Mucosa of descending colon (tissue), 3 donors: ENCODE data around the gene SLC9A9. TPM values are rescaled to one million over a fixed set of nuclear protein-coding genes. Genes with fewer than 3 reads are reported as not detected.

Experiments
- ATAC-seq: fragments of 200-7000 bp; cut with Tn5 transposase; one replicate; pipeline ENCODE4 v1.9.1; 2020; ENCODE audit warnings: mild to moderate bottlenecking, moderate library complexity
- DNase-seq, 3 donors: peaks; one replicate each; pipeline ENCODE4 v3.0.0-alpha.2; 2020
- H3K36me3 ChIP-seq: fragments of 200-600 bp; one replicate; pipeline ENCODE4 v1.8.0; 2021; ENCODE audit warnings: low read depth, mild to moderate bottlenecking
- H3K4me1 ChIP-seq: fragments of 200-600 bp; one replicate; pipeline ENCODE4 v1.8.0; 2021; ENCODE audit warnings: low read depth, mild to moderate bottlenecking
- H3K4me3 ChIP-seq: fragments of 200-600 bp; one replicate; pipeline ENCODE4 v1.8.0; 2021; ENCODE audit warnings: mild to moderate bottlenecking
- H3K9me3 ChIP-seq: fragments of 200-600 bp; one replicate; pipeline ENCODE4 v1.8.0; 2021; ENCODE audit warnings: mild to moderate bottlenecking
- intact Hi-C, 2 donors: fragments of 100-400 bp; cut with DNase I in 1 of 2; cut with micrococcal nuclease in 1 of 2; formaldehyde crosslinking; loops; one replicate each; pipeline versions ENCODE4 v1.11.0 to v1.11.1; 2022; cut with DNase I, micrococcal nuclease
- total RNA-seq, 3 donors: library from RNA; stranded (reverse); fragmentation: NEBNext Ultra II Directional in 2 of 3; extraction: Animal tissue kit (Norgen Biotek cat#: 25700) in 2 of 3; gene quantifications; one replicate each; pipeline versions ENCODE4 v1.2.1 to v1.2.4, GENCODE V29; 2021 to 2023
- TF ChIP-seq, protein P1 (sequence below): fragments of 200-600 bp; IDR thresholded peaks from one replicate; pipeline ENCODE4 v1.8.0; 2022; ENCODE audit warnings: antibody characterized with exemption, mild to moderate bottlenecking
- donor health status: DM: no; HTN: no; CAD: no; lungs with moderate emphysema.
- donor health status: DM: no; HTN: no; CAD: no.
- donor health status: DM: no; HTN: yes; CAD: no.

The SLC9A9 gene
- total RNA-seq, 3 donors from 2014 or later: 3.2 to 18.2 (median 6.8) TPM

DNA sequence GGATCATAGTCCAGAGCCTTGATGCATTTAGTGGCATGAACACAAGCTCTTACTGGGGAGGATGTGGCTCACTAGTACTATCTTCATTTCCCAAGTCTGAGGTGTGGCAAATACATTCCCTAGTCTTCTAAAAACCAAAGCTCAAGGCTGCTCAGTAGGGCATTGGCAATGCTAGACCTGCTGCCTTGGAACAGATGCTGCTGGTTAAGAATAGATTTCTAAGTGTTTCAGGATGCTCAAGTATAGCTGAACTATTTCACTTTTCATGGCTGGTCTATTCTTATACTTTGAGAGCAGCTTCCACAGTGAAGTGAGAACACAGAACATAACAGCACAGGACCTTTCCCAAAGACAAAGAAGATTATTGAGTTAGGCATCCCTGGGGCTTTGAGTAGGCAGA lies 549.9 kb downstream of the SLC9A9 start:
- no peaks in the 10 kb centered on the region for H3K9me3 ChIP-seq
- TF ChIP-seq, protein P1, sequence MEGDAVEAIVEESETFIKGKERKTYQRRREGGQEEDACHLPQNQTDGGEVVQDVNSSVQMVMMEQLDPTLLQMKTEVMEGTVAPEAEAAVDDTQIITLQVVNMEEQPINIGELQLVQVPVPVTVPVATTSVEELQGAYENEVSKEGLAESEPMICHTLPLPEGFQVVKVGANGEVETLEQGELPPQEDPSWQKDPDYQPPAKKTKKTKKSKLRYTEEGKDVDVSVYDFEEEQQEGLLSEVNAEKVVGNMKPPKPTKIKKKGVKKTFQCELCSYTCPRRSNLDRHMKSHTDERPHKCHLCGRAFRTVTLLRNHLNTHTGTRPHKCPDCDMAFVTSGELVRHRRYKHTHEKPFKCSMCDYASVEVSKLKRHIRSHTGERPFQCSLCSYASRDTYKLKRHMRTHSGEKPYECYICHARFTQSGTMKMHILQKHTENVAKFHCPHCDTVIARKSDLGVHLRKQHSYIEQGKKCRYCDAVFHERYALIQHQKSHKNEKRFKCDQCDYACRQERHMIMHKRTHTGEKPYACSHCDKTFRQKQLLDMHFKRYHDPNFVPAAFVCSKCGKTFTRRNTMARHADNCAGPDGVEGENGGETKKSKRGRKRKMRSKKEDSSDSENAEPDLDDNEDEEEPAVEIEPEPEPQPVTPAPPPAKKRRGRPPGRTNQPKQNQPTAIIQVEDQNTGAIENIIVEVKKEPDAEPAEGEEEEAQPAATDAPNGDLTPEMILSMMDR: no peak
- H3K4me1 ChIP-seq: no peaks in the 10 kb centered on the region
- no peak overlapping the region for H3K4me3 ChIP-seq
- intact Hi-C loops: no loop called here
- H3K36me3 ChIP-seq: no peaks in the 10 kb centered on the region
- no peak for ATAC-seq
- DNase-seq: no peak

DNA sequence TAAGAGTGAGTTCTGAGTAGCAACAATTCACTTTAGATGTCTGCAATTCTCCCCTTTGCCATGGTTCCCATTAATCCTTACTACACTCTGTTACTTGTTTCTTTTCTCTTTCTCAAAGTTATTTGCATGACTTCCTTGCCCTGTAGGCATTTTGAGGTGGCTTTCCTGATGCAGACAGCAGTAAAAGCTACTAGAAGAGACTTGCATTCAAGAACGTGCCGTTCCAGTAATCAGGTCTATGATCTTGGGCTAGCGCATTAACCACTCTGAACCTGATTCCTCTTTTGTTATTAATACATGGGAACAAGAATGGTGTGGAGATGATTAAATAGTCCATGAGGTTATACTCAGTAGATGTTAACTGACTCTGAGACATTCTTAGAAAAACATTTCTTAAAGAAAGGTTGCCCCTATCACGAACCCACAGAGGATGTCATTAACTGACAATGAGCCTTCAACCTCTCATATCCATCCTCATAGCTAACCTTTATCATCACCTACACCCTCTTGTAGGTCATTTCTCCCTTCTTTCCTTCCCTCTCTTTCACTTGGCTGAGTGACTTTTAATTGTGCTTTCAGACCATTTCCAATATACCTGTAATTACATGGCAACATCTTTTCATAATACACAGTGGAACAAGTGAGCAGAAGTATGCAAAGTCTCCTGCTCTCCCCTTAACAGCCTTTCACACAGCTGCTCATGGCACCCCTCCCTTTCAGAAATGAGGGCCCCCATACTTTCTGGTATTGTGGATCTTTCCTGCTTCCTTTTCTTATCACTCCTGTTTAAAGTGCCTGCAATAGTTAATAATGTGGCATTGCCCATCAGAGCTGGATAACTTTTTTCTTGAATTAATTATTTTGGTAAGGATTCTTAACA lies 552.8 kb downstream of the SLC9A9 start:
- H3K4me1 ChIP-seq: no peaks in the 10 kb centered on the region
- no peaks in the 10 kb centered on the region for H3K36me3 ChIP-seq
- no peak overlapping the region for H3K4me3 ChIP-seq
- H3K9me3 ChIP-seq: no peaks in the 10 kb centered on the region
- no peak for ATAC-seq
- TF ChIP-seq, protein P1: no peak
- intact Hi-C loops: no loop called here
- no peak for DNase-seq

DNA sequence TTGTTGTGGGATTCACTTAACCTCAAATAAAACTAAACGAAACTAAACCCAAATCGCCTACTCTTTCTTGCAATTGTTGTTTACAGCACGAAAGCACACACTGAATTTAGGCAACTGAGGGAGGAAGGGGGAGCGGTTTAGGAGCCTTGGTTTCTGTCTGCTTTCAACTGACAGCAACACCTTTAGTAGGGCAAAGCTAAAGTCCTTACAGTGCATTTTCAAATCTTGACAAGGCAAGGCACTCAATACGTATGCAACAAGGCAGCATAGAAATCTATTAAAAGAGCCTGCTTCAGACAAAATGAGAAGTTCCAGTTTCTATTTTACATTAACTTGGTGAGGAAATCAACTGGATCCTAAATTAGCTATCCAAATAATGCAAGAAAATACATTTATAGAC lies 554.1 kb downstream of the SLC9A9 start:
- DNase-seq: no peak
- no peak overlapping the region for H3K4me3 ChIP-seq
- TF ChIP-seq, protein P1: no peak
- intact Hi-C loops: no loop called here
- H3K36me3 ChIP-seq: no peaks in the 10 kb centered on the region
- ATAC-seq: no peak
- no peaks in the 10 kb centered on the region for H3K4me1 ChIP-seq
- H3K9me3 ChIP-seq: no peaks in the 10 kb centered on the region

DNA sequence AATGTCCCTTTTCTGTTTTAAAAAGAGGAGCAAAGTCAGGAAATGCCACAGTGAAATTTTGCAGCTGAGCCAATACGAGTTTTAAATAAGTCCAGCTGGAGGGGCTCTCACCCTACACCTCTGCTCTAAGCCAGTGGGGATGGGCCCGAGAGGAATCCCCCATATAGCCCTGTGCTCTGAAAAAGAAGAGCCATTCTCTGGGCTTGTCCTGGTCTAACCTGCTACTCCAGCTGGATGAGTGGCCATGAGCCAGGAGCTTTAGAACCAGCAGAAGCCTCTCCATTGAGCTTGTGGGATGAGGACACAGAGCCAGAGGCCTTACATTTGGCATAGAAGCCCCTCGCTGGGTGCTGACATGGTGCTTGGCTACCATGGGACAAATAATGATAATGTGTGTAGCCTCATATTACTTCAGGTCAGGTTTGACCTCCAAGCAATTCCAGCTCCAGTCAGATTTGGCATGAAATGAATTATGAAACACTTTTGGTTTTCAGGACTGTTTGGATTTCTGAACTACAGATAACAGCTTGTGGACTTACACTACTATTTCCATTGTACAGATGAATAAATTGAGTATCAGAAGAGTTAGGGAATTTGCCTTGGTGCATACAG lies 556.3 kb downstream of the SLC9A9 start:
- intact Hi-C loops: no loop called here
- Histone ChIP-seq H3K4me1 (no peaks in the 10 kb centered on the region), H3K36me3 (no peaks in the 10 kb centered on the region), H3K9me3 (no peaks in the 10 kb centered on the region), H3K4me3 (no peak overlapping the region)
- ATAC-seq (no peak), DNase-seq (no peak)
- TF ChIP-seq, protein P1: no peak

DNA sequence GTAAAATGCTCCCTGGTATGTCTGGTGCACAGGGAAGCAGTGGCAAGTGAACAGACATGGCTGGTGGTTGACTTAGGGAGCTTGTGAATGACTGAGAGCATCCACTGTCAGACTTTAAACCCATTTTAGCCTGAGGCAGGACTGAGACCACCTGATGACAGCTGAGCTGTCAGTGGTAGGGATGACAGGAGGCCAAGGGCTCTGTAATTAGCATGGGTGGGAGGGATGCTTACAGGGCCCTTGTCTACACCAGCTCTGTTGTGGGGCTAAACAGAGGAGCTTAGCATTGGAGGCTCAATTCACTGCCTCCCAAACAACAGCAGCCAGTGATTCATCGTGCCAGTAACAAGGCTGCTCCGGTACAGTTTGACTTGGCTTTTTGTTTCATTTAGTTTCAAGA lies 559.3 kb downstream of the SLC9A9 start:
- TF ChIP-seq, protein P1: no peak
- H3K4me1 ChIP-seq: no peaks in the 10 kb centered on the region
- intact Hi-C loops: no loop called here
- H3K9me3 ChIP-seq: no peaks in the 10 kb centered on the region
- no peak for ATAC-seq
- H3K4me3 ChIP-seq: no peak overlapping the region
- DNase-seq: no peak
- H3K36me3 ChIP-seq: no peaks in the 10 kb centered on the region
